HG02588 (cell line): ENCODE measurements around the gene CTIF.

Experiments used
- ATAC-seq: cut with Tn5 transposase; IDR thresholded peaks from one replicate; pipeline ENCODE4 v1.9.1; 2021; ENCODE audit warnings: mild to moderate bottlenecking, moderate library complexity; ENCODE audit not compliant: unreplicated experiment

Gene CTIF

DNA sequence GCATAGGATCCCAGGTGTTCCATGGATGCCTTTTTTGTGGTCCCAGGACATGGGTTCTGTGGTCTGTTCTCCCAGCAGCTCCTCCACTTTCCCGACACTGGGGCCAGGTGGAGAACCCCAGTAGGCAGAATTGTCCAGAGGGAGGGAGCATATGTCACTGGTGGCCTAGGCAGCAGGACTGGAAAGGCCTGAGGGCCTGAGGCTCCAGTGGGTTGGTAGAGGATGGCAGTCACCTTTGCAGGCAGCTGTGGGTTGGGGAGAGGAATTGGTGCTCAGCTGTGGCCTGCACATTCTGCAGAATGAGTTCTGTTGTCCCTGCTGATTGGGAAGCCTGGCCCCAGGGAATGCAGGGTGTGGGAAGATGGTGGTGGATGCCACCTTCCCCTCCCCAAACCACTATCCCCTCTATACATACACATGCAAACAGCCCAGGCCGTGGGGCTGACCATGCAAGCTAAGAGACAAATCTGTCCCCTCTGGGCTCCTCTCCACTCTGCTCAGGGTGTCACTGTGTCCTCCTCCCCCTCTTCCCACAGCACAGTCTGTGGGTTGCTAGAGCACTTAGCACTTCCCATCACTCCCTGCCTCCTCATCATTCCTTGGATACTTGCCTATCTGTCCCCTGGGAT lies 11.4 kb downstream of the CTIF start:
- ATAC-seq, result no peak

DNA sequence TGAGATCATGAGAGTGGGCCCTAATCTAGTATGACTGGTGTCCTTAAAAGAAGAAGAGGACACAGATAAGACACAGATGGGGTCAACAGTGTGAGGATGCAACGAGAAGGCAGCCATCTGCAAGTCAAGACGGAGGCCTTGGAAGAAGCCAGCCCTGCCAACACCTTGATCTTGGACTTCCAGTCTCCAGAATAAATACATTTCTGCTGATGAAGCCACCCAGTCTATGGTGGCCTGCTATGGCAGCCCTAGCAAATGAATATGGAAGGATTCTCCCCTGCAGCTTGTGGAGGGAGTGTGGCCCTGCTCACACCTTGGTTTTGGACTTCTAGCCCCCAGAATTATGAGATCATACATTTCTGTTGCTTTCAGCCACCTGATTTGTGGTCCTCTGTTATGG lies 12.3 kb downstream of the CTIF start:
- ATAC-seq, result no peak

DNA sequence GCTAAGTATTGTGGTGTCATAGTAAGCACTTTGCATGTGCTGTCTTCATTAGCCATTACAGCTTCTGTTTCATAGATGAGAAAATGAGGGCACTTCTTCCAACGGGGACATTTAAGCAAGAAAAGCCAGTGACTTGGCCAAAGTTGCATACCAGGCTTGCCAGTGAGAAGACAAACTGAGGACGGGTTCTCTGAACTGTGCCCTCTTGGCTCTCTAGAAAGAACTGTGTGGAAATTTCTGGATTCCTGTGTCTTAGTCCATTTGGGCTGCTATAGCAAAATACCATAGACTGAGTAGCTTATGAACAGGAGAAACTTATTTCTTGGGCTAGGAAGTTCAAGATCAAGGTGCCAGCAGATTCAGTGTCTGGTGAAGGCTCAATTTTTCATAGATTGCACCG lies 13.3 kb downstream of the CTIF start:
- ATAC-seq, result no peak

DNA sequence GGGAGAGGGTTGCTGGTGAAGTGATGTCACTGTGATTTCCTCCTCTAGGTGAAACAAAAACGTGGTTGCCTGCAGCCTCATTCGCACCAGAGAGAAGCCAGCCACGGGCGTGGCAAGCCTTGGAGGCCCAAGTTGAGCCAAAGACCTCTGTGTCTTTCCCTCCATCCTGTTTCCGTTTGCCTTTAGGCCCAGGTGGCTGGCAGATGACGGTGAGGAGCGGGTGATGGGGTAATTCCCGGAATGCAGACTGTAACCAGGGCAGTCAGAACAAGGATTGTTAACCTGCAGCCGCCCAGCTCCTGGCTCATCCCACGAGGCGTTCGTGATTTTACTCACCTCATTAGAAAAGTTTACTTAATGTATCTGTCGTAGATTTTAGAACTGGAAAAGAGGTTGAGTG lies 14.4 kb downstream of the CTIF start:
- ATAC-seq, result no peak

DNA sequence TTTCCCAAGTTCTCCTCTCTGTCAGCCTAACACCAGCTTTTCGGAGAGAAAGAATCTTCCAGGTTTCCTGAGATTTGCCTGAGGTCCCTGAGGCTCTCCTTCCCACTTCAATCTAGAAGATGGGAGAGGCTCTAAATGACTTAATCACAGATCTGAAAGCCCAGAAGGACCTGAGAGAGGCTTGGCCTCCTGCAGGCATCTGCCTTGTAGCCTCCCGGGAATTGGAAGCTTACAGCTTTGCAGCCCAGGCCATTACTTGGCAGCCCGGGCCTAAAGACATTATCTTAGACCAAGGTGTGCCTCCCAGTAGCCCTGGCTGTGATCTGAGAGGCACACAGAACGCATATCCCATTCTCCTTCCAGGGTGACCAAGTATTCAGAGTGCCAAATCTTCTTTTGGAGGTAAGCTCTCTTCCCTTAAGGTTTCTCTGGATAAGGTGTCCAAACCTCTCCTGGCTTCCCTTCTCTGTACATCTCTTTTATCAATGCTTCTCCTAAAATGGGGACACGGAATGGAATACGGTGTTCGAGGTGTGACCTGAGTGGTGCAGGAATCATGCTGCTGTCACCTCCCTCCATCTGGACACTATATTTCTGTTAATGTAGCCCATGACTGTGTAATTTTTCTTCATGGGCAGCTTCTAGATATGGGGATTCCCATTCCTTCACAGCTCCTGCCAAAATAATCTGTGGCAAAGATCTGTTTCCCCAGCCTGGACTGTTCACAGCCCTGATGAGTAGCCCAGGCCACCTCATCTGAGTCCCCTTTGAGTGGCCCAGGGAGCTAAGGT lies 16.0 kb downstream of the CTIF start:
- no peak for ATAC-seq

DNA sequence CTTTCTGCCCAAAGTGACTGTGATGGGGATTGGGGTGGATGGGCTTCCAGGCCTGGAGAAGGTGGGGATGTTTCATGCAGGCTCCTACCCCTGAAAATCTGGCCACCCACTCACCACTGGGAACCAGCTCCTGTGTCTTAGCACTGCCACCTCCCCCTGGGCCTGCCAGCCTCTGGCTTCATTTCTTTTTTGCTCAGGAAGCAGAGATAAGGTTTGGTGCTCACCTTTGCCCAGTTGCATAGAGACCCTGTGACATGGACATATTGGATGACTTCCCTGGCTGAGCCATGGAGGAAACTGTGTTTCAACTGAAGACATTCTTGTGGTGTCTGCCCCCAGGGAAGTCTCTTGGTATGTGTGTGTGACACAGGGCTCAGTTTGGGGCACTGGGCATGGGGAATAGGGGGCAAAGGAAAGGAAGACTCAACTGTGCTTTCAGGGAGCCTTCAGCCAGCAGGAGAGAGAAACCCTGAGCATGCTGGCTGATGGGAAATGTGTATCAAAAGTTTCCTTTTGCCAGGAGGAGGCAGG lies 16.7 kb downstream of the CTIF start:
- ATAC-seq, result no peak

DNA sequence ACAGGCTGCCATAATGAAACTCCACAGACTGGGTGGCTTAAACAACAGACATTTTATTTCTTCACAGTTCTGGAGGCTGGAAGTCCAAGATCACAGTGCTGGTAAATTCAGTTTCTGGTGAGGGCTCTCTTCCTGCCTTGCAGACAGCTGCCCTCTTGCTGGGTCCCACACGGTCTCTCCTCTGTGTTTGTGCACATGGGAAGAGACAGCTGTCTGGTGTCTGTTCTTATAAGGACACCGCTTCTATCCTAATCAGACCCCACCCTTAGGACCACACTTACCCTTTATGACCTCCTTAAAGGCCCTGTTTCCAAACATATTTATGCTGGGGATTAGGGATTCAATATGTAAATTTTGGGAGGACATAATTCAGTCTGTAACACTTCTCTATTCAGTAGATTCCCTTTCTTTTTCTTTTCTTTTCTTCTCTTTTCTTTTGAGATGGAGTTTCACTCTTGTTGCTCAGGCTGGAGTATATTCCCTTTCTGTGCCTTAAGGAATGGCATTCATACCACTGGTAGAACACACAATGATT lies 18.9 kb downstream of the CTIF start:
- no peak for ATAC-seq

DNA sequence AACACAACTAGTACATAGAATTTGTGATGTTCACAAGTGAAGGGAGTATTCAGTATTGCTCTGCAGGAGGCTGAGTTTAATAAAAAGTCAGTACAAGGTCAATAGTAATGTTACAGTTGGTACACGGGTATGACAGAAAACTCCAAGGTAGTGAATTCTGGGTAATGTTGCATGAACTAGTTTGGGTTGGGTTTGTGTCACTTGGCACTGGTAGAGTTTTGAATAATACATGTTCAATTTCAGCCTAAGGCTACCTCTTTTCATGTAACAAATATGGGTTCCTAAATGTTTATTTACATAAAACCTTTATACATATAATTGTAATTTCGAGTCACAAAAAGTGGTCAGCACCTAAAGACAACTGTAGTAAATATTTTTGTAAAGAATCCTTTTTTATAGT lies 19.4 kb downstream of the CTIF start:
- no peak for ATAC-seq

DNA sequence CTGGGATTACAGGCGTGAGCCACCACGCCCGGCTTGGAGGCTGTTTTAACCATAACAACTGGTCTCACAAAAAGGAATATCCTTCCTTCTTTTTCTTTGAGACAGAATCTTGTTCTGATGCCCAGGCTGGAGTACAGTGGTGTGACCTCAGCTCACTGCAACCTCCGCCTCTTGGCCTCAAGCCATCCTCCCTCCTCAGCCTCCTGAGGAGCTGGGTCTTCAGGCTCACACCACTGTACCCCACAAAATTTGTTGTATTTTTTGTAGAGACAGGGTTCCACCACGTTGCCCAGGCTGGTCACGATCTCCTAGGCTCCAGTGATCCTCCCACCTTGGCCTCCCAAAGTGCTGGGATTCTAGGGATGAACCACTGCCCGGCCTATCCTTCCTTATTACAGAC lies 21.7 kb downstream of the CTIF start:
- no peak for ATAC-seq

DNA sequence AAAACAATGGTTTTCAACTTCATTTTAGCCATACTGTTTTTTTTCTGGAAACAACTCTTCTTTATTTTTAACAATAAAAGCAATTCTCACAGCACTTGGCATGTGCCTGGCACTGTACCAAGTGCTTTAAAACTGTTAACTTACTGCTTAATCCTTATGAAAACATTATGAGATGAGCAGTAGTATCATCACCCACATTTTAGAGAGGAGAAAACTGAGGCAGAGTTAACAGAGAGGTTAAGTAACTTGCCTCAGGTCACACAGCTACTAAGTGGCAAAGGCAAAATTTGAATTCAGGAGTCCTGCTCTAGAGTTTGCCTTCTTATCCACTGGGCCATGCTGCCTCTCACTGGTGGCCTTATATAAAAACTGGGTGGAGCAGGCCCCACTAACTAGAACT lies 23.2 kb downstream of the CTIF start:
- no peak for ATAC-seq

DNA sequence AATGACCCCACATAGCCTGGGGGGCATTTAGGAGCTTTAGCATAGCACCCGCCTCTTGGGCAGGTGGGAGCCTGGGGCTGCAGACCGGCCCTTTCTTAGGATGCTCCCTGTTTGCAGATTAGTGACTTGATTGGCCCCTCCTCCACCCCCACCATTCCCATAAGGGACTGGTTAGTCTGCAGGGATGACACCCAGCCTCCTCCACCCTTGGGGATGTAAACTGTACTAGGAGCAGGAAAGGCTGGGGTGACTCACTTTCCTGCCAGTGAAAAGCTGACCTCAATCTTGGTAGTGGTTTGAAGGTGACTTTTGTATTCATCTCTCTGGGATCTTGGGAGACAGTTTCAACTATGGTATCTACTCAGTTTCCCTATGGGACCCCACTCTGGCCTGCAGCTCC lies 24.2 kb downstream of the CTIF start:
- ATAC-seq, result no peak

DNA sequence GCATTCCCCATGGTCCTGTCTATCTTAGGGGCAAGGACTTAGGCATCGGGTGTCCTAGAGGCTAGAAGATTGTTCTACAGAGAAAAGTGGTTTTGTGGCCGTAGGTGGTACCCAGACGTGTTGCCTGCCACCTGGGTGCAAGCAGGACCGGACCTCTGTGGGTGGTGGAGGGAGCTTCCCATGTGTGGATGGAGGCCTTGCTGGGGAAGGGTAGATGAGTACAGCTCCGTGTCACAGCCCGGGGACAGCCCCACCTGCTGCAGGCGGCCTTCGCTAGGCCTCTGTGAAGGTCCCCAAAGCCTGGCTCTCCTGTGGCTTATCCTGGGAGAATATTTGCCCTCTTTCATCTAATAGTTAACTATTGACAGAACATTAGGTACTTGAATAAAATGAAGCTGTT lies 25.3 kb downstream of the CTIF start:
- no peak for ATAC-seq

DNA sequence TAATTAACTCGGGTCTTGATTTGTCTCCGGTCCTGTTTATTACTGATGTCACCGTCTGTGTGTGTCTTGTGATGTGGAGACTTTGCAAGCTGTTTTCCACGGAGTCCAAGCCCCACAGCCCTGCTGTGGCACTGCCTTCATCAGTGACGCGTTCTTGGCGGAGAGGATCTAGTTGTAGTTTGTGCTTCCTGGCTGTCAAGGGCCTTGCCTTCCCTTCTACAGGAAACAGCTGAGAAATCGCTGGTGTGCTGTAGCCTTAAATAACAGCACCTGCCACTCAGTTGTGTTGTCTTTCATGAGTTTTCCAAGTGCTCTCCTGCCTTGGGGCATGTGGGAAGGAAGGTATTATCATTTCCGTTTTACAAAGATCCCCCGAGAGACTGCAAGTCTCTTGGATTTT lies 26.3 kb downstream of the CTIF start:
- no peak for ATAC-seq

DNA sequence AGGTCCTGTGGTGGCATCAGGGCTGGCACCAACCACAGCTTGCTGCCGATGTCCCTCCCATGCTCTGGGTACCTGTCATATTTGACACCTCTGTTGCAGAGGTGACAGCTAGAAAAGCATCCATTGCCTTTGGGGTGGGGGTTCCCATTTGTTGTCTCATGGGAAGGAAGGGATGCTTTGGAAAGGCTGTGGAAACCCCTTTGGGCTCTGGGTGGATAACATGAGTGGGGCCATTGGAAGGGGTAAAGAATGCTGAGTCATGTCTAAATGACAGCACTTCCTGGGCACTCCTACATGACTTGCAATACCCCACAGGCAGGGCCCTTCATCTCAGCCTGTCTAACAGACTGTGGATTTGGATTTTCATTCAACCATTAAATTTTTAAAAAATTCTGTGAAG lies 27.8 kb downstream of the CTIF start:
- no peak for ATAC-seq

DNA sequence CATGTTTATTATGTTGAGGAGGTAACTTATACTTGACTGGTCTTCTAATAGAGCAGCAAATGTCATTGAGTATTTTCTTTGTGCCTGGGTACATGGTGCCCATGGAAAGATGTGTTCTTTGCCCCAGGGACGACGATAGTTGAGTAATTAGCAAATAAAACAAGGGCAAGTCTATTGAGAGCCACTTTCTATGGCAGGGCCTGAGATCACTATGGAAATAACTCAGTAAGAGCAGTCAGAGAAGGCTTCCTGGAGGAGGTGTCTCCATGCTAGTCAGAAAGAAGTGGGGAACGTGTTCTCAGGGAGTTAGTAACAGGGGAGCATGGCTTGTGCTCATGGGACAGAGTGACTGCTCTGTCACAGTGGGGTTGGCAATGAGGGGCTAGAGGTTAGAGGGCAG lies 28.6 kb downstream of the CTIF start:
- ATAC-seq, result no peak

DNA sequence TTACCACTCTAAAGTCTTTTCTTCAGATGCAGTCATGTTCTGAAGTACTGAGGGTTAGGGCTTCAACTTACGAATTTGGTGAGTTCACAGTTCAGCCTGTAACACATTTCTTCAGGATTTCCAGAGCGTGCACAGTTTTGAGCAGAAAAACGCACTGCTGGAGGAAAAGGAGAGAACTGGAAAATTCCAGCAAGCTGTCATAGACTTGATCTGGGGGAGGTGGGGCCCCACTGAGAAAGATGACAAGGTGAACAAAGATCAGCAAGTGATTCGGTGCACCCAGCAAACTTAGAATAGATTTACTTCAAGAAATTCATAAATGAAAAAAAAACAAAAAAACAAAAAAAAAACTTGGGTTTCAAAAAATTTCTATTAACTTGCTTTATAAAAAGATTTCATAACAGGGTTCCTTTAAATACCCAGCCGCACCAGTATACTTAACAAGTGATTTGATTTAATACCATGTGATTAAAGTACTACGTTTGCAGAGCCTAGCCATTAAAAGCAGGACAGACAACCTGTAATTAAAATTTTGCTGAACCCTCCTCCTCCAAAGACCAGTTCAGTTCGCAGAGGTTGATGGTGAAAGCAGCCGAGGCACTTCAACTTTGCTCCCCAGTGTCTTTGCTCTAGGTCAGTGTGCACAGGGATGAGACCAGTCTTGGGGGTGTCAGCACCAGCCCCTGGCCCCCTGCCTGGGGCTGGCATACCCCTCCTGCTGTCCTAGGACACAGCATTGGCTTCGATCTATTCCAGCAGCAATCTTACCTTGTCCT lies 30.5 kb downstream of the CTIF start:
- ATAC-seq, result no peak

DNA sequence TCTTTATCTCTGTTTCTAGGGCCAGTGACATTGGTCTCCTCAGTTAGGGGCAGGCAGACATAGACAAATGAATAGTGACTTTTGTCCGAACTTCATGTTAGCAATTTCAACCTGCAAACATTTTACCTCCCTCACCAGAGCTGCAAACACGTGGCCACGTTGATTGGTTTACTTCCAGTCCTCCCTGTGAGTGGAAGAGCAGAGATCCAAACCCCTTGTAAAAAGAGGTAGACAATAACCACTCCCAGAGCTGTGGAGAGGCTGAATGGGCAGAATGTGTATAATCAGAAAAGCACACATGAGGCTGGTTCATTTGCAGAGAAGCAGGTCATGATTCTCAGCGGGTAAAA lies 31.1 kb downstream of the CTIF start:
- ATAC-seq, result no peak

DNA sequence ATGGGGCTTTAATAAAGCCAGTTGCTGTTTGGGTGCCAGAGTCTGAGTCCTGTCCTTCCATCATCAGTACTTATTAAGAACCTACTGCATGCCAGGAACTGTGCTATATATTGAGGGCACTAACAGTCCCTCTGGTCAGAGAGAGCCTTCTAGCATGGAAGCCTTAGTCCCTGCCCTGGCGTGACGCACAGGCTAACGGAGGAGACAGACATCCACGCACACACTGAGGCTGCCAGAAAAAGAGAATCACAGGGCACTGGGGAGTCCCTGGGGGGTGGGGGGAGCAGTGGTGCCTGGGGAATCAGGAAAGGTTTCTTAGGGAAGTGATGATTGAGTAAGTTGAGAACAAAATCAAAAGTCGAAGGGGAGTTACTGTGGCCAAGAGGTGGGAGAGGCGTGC lies 31.5 kb downstream of the CTIF start:
- ATAC-seq, result no peak

DNA sequence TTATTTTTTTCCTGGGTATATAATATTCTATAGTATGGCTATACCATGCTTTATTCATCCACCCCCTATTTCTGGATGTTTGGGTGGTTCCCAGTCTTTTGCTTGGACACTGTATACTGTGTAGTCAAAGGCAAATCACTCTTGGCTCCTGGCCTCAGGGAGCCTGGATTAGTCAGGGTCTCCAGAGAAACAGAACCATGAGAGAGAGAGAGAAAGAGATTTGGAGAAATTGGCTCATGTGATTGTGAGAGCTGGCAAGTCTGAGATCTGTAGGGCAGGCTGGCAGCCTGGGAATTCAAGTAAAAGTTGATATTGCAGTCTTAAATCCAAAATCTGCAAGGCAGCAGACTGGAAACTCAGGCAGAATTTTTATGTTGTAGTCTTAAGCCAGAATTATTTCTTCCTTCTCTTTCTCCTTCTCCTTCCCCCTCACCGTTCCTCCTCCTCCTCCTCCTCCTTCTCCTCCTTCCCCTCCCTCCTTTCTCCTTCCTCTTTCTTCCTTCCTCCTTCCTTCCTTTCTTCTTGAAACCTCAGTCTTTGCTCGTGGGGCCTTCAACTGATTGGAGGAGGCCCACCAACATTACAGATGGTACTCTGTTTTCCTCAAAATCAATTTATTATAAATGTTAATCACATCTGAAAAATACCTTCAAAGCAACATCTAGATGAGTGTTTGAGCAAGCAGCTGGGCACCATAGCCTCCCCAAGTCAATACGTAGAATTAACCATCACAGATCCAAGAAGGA lies 33.0 kb downstream of the CTIF start:
- no peak for ATAC-seq

DNA sequence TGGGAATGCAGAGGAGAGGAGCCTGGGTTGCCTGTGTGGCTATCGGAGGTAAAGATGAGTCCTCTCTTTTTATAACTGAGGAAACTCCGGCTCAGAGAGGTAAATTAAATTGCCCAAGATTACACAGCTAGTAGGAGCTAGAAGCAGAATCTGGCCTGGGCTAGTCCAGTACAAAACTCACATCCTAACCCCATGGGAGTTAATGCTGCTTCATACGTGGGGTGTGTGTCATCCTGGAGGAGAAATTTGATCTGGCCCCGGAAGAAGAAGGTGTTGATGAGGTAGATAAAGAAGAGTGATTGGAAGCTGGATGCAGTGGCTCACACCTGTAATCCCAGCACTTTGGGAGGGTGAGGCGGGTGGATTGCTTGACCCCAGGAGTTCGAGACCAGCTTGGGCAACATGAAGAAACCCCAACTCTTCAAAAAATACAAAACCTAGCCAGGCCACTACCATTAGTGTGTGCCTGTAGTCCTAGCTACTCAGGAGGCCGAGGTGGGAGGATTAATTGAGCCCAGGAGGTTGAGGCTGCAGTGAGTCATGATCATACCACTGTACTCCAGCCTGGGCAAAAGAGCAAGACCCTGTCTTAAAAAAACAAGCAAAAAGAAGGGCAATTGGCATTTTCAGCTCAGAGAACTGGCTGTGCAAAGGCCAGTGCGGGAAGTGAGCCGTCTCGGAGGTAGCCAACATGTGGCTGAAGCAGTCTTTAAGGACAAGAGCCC lies 33.7 kb downstream of the CTIF start:
- no peak for ATAC-seq
